ENCODE results near the gene TEX2. TPM values are rescaled to one million over a fixed set of nuclear protein-coding genes. Genes with fewer than 3 reads are reported as not detected.
"Not testable (repeated sequence)": the region's sequence is repeated elsewhere in the genome, so short reads cannot be mapped to it uniquely, and the experiment has no call there.

Gene TEX2
- total RNA-seq, 4 donors from 2014 or later = 29.9 to 59.2 (median 39.9) TPM

DNA sequence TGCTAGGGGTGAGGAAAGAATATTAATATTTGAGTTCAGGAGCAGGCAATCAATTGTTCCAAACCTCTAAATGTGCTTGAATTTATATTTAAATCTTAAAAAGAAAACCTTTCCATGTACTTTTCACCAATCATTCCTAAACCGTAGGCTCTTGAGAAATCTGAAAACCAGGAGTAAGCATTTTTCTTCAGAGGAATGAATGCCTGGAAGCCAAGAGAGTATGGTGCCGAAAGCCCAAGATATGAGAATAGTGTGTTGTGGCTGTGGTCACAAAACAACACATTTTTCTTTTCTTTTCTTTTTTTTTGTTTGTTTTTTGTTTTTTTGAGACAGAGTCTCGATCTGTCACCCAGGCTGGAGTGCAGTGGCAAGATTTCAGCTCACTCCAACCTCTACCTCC lies 37.6 kb downstream of the TEX2 start:
- no peak for DNase-seq (ENCODE audit: low spot score in 2 of 2)
- 98 to 100% methylated on average over 3 of the region's 3 CpGs for WGBS, 2 donors
- H3K4me3 ChIP-seq (ENCODE audit: low read depth, poor library complexity, severe bottlenecking) = no peak overlapping the region
- TF ChIP-seq, protein P1, sequence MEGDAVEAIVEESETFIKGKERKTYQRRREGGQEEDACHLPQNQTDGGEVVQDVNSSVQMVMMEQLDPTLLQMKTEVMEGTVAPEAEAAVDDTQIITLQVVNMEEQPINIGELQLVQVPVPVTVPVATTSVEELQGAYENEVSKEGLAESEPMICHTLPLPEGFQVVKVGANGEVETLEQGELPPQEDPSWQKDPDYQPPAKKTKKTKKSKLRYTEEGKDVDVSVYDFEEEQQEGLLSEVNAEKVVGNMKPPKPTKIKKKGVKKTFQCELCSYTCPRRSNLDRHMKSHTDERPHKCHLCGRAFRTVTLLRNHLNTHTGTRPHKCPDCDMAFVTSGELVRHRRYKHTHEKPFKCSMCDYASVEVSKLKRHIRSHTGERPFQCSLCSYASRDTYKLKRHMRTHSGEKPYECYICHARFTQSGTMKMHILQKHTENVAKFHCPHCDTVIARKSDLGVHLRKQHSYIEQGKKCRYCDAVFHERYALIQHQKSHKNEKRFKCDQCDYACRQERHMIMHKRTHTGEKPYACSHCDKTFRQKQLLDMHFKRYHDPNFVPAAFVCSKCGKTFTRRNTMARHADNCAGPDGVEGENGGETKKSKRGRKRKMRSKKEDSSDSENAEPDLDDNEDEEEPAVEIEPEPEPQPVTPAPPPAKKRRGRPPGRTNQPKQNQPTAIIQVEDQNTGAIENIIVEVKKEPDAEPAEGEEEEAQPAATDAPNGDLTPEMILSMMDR (IDR thresholded peaks at IDR 0.05) = no peak
- TF ChIP-seq POLR2A (IDR thresholded peaks at IDR 0.05) = no peak
- intact Hi-C loops (cut with DNase I; ENCODE audit: low total_unique reads) = no loop called here

DNA sequence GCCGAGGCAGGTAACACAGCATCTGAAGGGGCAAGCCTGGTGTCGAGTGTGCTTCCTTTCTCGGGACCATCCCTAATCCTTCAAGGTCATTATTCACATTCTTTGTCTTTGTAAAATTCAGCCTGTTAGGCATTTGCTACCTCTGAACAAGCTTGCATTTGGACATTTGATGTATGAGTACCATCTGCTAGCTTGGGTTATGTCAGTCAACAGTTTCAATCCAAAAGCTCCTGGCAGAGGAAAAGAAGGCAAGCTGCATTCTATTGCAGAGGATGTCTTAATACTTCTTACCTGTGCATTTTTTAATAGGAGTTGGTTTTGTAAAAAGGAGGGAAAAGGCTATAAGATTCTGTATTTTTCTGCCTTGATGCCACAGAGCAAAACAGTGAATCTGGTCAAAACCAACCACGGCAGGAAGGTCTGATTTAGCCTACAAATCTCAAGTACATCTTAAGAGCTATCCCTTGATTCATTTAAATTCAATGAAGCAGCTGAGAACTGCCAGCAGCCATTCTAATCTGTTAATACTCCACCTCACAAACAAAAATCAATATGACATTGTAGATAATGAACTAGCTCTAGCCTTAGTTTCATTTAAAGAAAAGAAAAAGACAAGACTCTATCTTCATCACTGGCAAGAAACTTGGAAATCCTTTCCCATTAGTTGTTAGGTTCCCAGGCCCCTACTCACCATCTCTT lies 39.0 kb downstream of the TEX2 start:
- no peak for DNase-seq (ENCODE audit: low spot score in 2 of 2)
- 88 to 89% methylated on average over 4 of the region's 4 CpGs for WGBS, 2 donors
- no peak for TF ChIP-seq POLR2A (IDR thresholded peaks at IDR 0.05)
- TF ChIP-seq, protein P1 (IDR thresholded peaks at IDR 0.05) = no peak
- intact Hi-C loops (cut with DNase I; ENCODE audit: low total_unique reads) = no loop called here
- H3K4me3 ChIP-seq (ENCODE audit: low read depth, poor library complexity, severe bottlenecking) = no peak overlapping the region

DNA sequence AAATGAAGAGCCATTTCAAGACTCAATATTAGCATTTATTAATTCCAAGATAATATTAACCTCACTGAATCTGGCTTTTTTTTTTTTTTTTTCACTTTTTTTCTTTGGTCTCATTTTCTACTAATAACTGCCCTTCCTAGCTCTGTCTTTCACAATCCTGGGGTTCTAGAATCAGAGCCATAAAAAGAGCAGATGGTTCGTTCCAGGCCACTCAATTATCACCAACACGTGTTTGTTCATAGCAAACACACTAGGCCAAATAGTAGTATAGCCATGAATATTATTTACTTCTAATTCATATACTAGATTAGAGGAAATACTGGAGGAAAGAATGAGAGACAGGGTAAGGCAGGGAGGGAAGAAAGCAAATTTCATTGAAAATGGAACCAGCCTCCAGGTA lies 39.8 kb downstream of the TEX2 start:
- 75 to 80% methylated on average over 2 of the region's 2 CpGs for WGBS, 2 donors
- intact Hi-C loops (cut with DNase I; ENCODE audit: low total_unique reads) = no loop called here

DNA sequence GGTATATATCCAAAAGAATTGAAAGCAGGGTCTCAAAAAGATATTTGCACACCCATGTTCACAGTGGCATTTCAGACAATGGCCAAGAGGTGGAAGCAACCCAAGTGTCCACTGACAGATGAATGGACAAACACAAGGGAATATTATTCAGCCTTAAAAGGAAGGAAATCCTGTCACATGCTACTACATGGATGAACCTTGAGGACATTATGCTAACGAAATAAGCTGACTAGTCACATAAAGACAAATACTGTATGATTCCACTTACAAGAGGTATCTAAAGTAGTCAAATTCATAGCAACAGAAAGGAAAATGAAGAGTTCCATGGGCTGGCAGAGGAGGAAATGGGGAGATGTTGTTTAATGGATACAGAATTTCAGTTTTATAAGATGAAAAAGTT lies 41.4 kb downstream of the TEX2 start:
- intact Hi-C loops (cut with DNase I; ENCODE audit: low total_unique reads) = no loop called here
- TF ChIP-seq, protein P1 (IDR thresholded peaks at IDR 0.05) = no peak
- TF ChIP-seq POLR2A (IDR thresholded peaks at IDR 0.05) = no peak
- no peak overlapping the region for H3K4me3 ChIP-seq (ENCODE audit: low read depth, poor library complexity, severe bottlenecking)
- DNase-seq (ENCODE audit: low spot score in 2 of 2) = no peak
- 74 to 81% methylated on average over 1 of the region's 1 CpG for whole genome bisulfite sequencing, 2 donors

More for the DNA sequence above, 39.8 kb downstream of the TEX2 start:
- no peak overlapping the region for H3K4me3 ChIP-seq (ENCODE audit: low read depth, poor library complexity, severe bottlenecking)
- TF ChIP-seq, protein P1 (IDR thresholded peaks at IDR 0.05) = no peak
- no peak for TF ChIP-seq POLR2A (IDR thresholded peaks at IDR 0.05)
- no peak for DNase-seq (ENCODE audit: low spot score in 2 of 2)

DNA sequence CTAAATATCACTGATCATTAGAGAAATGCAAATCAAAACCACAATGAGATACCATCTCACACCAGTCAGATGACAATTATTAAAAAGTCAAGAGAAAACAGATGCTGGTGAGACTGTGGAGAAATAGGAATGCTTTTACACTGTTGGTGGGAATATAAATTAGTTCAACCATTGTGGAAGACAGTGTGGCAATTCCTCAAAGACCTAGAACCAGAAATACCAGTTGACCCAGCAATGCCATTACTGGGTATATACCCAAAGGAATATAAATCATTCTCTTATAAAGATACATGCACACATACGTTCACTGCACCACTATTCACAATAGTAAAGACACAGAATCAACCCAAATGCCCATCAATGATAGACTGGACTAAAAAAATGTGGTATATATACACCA lies 42.5 kb downstream of the TEX2 start:
- H3K4me3 ChIP-seq (ENCODE audit: low read depth, poor library complexity, severe bottlenecking); intact Hi-C loops (cut with DNase I; ENCODE audit: low total_unique reads); DNase-seq (ENCODE audit: low spot score in 2 of 2): not testable (repeated sequence)
- 59 to 65% methylated on average over 1 of the region's 1 CpG for WGBS, 2 donors

DNA sequence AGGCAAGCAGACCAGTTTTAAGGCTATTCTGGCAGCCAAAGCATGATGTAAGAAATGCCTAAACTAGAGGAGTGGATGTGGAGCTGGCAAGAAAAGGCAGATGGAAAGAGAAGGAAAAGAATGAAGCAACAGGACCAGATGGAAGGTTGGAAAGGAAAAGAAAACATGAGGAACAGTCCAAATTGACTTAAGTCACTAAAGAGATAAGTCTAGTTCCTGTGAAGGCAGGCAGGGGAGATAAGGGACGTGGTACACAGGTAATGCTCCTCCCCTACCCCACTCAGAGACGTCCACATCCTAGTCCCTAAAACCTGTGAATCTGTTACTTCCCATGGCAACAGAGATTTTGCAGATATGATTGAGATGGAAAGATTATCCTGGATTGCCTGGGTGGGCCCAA lies 43.5 kb downstream of the TEX2 start:
- WGBS, 2 donors = 57 to 74% methylated on average over 2 of the region's 2 CpGs
- intact Hi-C loops (cut with DNase I; ENCODE audit: low total_unique reads) = no loop called here
- no peak for DNase-seq (ENCODE audit: low spot score in 2 of 2)
- H3K4me3 ChIP-seq (ENCODE audit: low read depth, poor library complexity, severe bottlenecking) = no peak overlapping the region
- no peak for TF ChIP-seq POLR2A (IDR thresholded peaks at IDR 0.05)
- TF ChIP-seq, protein P1 (IDR thresholded peaks at IDR 0.05) = no peak
